OCI-LY3 (cell line): Measurements from ENCODE around the gene LCORL.
"Not testable (repeated sequence)": the region's sequence is repeated elsewhere in the genome, so short reads cannot be mapped to it uniquely, and the experiment has no call there.

Experiments used
- H2AFZ ChIP-seq: fragments of 200-600, 300-600 bp; shearing (Covaris generic); 2 replicates; pipeline ENCODE4 v1.6.0; 2014; ENCODE audit warnings: antibody characterized with exemption, low read depth, low read length
- H3K27ac ChIP-seq: fragments of 200-600, 300-600 bp; sonication (generic); 2 replicates; pipeline ENCODE4 v1.5.1; 2014; ENCODE audit warnings: mild to moderate bottlenecking, low read length, moderate library complexity, mixed read lengths
- H3K27me3 ChIP-seq: fragments of 200-600, 300-600 bp; sonication (generic); 2 replicates; pipeline ENCODE4 v1.6.1; 2014; ENCODE audit warnings: low read depth, low read length, mixed read lengths
- H3K36me3 ChIP-seq: fragments of 200-600, 300-600 bp; sonication (generic); replicated peaks from 2 replicates; pipeline ENCODE3; 2014; ENCODE audit warnings: low read depth, low read length, mixed read lengths
- H3K4me1 ChIP-seq: fragments of 300-600, 200-600 bp; sonication (generic); 2 replicates; pipeline ENCODE4 v1.6.1; 2014; ENCODE audit warnings: low read length, mixed read lengths
- H3K4me2 ChIP-seq: fragments of 200-600, 300-600 bp; sonication (generic); 2 replicates; pipeline ENCODE4 v1.6.1; 2014; ENCODE audit warnings: low read length, mixed read lengths
- H3K4me3 ChIP-seq: fragments of 300-600, 200-600 bp; sonication (generic); 2 replicates; pipeline ENCODE4 v1.5.1; 2014; ENCODE audit warnings: antibody characterized with exemption, mild to moderate bottlenecking, low read length, moderate library complexity
- H3K79me2 ChIP-seq: fragments of 300-600, 200-600 bp; shearing (Covaris generic); 2 replicates; pipeline ENCODE4 v1.6.1; 2014; ENCODE audit warnings: mild to moderate bottlenecking, low read length, mixed read lengths
- H3K9ac ChIP-seq: fragments of 300-600, 200-600 bp; shearing (Covaris generic); 2 replicates; pipeline ENCODE4 v1.6.0; 2014; ENCODE audit warnings: mild to moderate bottlenecking, low read length, moderate library complexity
- H3K9me3 ChIP-seq: fragments of 200-600, 300-600 bp; shearing (Covaris generic); 2 replicates; pipeline ENCODE4 v1.6.1; 2014; ENCODE audit warnings: low read length, mixed read lengths; ENCODE audit not compliant: insufficient read depth
- H4K20me1 ChIP-seq: fragments of 200-600, 300-600 bp; sonication (generic); 2 replicates; pipeline ENCODE4 v1.6.1; 2016; ENCODE audit warnings: low read length, mixed read lengths; ENCODE audit not compliant: insufficient read depth
- EZH2phosphoT487 ChIP-seq: fragments of 200-600 bp; shearing (Covaris generic); IDR thresholded peaks from 2 replicates; pipeline ENCODE4 v1.6.1; 2018; ENCODE audit warnings: antibody characterized with exemption, mixed run types, low read depth
- TF ChIP-seq, protein P1 (sequence below): fragments of 200-600, 300-600 bp; sonication (generic); IDR thresholded peaks from 2 replicates; pipeline ENCODE4 v1.5.1; 2014; ENCODE audit warnings: antibody characterized with exemption, low read length, low read depth

Gene LCORL

DNA sequence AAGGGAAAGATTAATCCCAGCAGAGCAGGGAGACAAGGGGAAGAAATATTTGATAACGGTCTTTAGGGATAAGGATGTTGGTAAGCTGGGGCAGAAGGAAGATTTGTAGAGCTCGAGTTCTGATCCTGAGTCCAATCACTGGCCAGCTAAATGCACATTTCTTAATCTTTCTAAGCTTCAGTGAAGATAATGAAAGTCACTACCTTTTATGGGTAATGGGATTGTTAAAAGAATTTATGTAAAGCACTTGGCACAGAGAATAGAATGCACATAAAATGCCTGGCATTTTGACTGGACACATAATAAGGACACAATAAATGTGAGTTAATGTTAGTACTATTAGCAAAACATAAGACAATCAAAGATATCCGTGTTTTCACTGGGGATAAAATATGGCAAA lies 167.5 kb downstream of the LCORL start:
- Histone ChIP-seq H3K9me3 (no peaks in the 10 kb centered on the region), H3K4me1 (no peaks in the 10 kb centered on the region), H4K20me1 (no peaks in the 10 kb centered on the region), H2AFZ (no peak overlapping the region), H3K27ac (no peak overlapping the region), H3K4me3 (no peak overlapping the region), H3K27me3 (no peaks in the 10 kb centered on the region), H3K79me2 (no peaks in the 10 kb centered on the region), H3K36me3 (peaks cover 4% of the 10 kb centered on the region), H3K9ac (no peak overlapping the region), H3K4me2 (no peak overlapping the region)
- no peak for TF ChIP-seq EZH2phosphoT487
- TF ChIP-seq, protein P1, sequence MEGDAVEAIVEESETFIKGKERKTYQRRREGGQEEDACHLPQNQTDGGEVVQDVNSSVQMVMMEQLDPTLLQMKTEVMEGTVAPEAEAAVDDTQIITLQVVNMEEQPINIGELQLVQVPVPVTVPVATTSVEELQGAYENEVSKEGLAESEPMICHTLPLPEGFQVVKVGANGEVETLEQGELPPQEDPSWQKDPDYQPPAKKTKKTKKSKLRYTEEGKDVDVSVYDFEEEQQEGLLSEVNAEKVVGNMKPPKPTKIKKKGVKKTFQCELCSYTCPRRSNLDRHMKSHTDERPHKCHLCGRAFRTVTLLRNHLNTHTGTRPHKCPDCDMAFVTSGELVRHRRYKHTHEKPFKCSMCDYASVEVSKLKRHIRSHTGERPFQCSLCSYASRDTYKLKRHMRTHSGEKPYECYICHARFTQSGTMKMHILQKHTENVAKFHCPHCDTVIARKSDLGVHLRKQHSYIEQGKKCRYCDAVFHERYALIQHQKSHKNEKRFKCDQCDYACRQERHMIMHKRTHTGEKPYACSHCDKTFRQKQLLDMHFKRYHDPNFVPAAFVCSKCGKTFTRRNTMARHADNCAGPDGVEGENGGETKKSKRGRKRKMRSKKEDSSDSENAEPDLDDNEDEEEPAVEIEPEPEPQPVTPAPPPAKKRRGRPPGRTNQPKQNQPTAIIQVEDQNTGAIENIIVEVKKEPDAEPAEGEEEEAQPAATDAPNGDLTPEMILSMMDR: no peak

DNA sequence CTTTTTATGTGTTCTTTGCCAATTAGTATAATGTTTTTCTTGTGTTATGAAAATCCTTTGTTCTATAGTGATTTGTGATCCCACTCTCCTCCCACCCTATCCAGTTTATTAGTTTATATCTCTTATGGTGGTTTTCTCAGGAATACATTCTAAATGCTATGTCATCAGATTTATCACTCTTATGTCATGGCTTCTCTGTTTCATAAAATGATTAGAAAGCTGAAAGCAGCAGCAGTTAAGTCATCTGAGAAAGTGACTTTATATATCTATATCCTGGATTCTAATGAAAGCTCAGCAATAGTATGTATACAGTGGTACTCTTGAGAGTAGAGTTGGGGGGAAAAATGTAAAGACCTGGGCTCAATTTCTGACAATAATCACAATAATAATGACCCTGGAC lies 169.6 kb downstream of the LCORL start:
- no peak overlapping the region for H3K4me2 ChIP-seq
- peaks cover 13% of the 10 kb centered on the region for H3K36me3 ChIP-seq
- H3K79me2 ChIP-seq: no peaks in the 10 kb centered on the region
- H4K20me1 ChIP-seq: no peaks in the 10 kb centered on the region
- no peaks in the 10 kb centered on the region for H3K9me3 ChIP-seq
- H2AFZ ChIP-seq: no peak overlapping the region
- no peak overlapping the region for H3K27ac ChIP-seq
- no peak overlapping the region for H3K4me3 ChIP-seq
- H3K27me3 ChIP-seq: no peaks in the 10 kb centered on the region
- no peaks in the 10 kb centered on the region for H3K4me1 ChIP-seq
- no peak for TF ChIP-seq EZH2phosphoT487
- TF ChIP-seq, protein P1: no peak
- H3K9ac ChIP-seq: no peak overlapping the region

DNA sequence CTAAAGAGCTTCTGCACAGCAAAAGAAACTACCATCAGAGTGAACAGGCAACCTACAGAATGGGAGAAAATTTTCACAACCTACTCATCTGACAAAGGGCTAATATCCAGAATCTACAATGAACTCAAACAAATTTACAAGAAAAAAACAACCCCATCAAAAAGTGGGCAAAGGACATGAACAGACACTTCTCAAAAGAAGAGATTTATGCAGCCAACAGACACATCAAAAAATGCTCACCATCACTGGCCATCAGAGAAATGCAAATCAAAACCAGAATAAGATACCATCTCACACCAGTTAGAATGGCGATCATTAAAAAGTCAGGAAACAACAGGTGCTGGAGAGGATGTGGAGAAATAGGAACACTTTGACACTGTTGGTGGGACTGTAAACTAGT lies 171.3 kb downstream of the LCORL start:
- not testable (repeated sequence) for H3K4me3 ChIP-seq, H3K27me3 ChIP-seq, H2AFZ ChIP-seq, H3K4me2 ChIP-seq, H3K79me2 ChIP-seq, H3K4me1 ChIP-seq, H4K20me1 ChIP-seq, H3K9ac ChIP-seq, H3K27ac ChIP-seq, H3K9me3 ChIP-seq
- H3K36me3 ChIP-seq: peaks cover 23% of the 10 kb centered on the region

DNA sequence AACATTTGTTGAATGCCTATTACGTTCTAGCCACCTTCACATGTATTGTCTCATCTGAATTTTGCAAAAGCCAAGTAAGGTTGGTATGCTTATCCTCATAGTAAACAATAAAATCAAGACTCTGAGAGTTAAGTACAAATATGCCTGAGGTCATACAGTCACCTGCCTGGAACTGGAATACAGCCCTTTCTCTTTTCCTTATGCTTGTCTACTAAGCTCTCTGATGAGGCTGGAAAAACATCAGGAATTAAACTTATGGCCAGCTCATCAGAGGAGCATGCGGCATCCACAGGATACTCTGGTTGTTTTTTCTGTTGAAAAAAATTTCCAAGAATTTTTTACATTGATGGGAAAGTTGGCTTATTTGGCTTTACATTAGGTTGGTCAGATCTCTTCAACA lies 175.3 kb downstream of the LCORL start:
- H2AFZ ChIP-seq: no peak overlapping the region
- peaks cover 58% of the 10 kb centered on the region for H3K36me3 ChIP-seq
- H3K9ac ChIP-seq: no peak overlapping the region
- H3K9me3 ChIP-seq: no peaks in the 10 kb centered on the region
- no peak overlapping the region for H3K4me3 ChIP-seq
- no peak overlapping the region for H3K4me2 ChIP-seq
- H3K27me3 ChIP-seq: no peaks in the 10 kb centered on the region
- H3K79me2 ChIP-seq: no peaks in the 10 kb centered on the region
- 0 out of 2 replicates have a peak, but pooled peaks cover 3% of the 10 kb centered on the region for H4K20me1 ChIP-seq
- no peak overlapping the region for H3K27ac ChIP-seq
- TF ChIP-seq, protein P1: no peak
- TF ChIP-seq EZH2phosphoT487: no peak
- H3K4me1 ChIP-seq: no peaks in the 10 kb centered on the region
